HepG2 (cell line): ENCODE results near the gene GRPEL2. TPM values are rescaled to one million over a fixed set of nuclear protein-coding genes. Genes with fewer than 3 reads are reported as not detected.
A peak's percentile ranks its signal among the peaks of the same experiment; 100 is the strongest.

ENCODE experiments used
- ATM ChIP-seq: fragments of 450-650 bp; IDR thresholded peaks from 2 replicates; pipeline ENCODE4 v1.7.1; 2017; ENCODE audit warnings: mild to moderate bottlenecking, borderline replicate concordance
- HNF4G ChIP-seq, 2 experiments: sonication (generic) in 1 of 2; formaldehyde crosslinking in 1 of 2; IDR thresholded peaks; 2 replicates each; pipeline versions ENCODE4 v1.4.0 to v1.6.1; 2011 to 2020; ENCODE audit warnings: borderline replicate concordance in 2 of 2, low read depth in 2 of 2, mild to moderate bottlenecking in 2 of 2, low read length in 1 of 2, missing genetic modification reagents in 1 of 2, moderate library complexity in 1 of 2
- NFIC ChIP-seq: IDR thresholded peaks from 2 replicates; pipeline ENCODE4 v1.6.1; 2012; ENCODE audit warnings: mild to moderate bottlenecking, low read length, inconsistent platforms
- POLR2AphosphoS5 ChIP-seq: IDR thresholded peaks from 2 replicates; pipeline ENCODE4 v1.6.1; 2012; ENCODE audit warnings: low read depth, low read length
- PRMT3 ChIP-seq: sonication (generic); formaldehyde crosslinking; IDR thresholded peaks from 2 replicates; pipeline ENCODE4 v1.8.1; 2022; ENCODE audit warnings: low read depth, mild to moderate bottlenecking, moderate library complexity, missing genetic modification reagents, borderline replicate concordance
- RORA ChIP-seq: sonication (generic); formaldehyde crosslinking; IDR thresholded peaks from 2 replicates; pipeline ENCODE4 v1.5.0; 2020; ENCODE audit warnings: mild to moderate bottlenecking, missing genetic modification reagents, moderate library complexity
- RXRB ChIP-seq: IDR thresholded peaks from 2 replicates; pipeline ENCODE4 v1.6.1; 2016; ENCODE audit warnings: borderline replicate concordance, missing genetic modification reagents, missing compliant biosample characterization
- SMAD3 ChIP-seq: sonication (generic); formaldehyde crosslinking; IDR thresholded peaks from 2 replicates; pipeline ENCODE4 v1.4.0; 2020; ENCODE audit warnings: missing genetic modification reagents
- SP5 ChIP-seq: IDR thresholded peaks from 2 replicates; pipeline ENCODE4 v1.6.1; 2016; ENCODE audit warnings: low read depth, borderline replicate concordance
- TCF7 ChIP-seq: sonication (generic); IDR thresholded peaks from 2 replicates; pipeline ENCODE4 v1.6.1; 2016; ENCODE audit warnings: antibody characterized with exemption, low read depth
- ZNF556 ChIP-seq: sonication (generic); formaldehyde crosslinking; IDR thresholded peaks from 2 replicates; pipeline ENCODE4 v1.4.0; 2020; ENCODE audit warnings: mild to moderate bottlenecking, missing genetic modification reagents, borderline replicate concordance
- ZNF737 ChIP-seq: sonication (generic); formaldehyde crosslinking; IDR thresholded peaks from 2 replicates; pipeline ENCODE4 v1.5.0; 2020; ENCODE audit warnings: missing genetic modification reagents, mild to moderate bottlenecking, borderline replicate concordance
- ZNF850 ChIP-seq: sonication (generic); formaldehyde crosslinking; conservative IDR thresholded peaks from 2 replicates; pipeline ENCODE4 v1.9.0; 2021; ENCODE audit warnings: mild to moderate bottlenecking, missing genetic modification reagents
- polyA plus RNA-seq, 8 experiments: library from polyadenylated mRNA; depleted of rRNA in 3 of 8; stranded (reverse) in 7 of 8; unstranded in 1 of 8; fragments of >200 nt; fragmentation: Illumina TruSeq in 4 of 8; extraction: Trizol in 4 of 8; gene quantifications; 2 replicates each; pipeline versions ENCODE4 v1.2.1 to v1.2.3, GENCODE V29; 2011 to 2016; ENCODE audit warnings: low read depth in 4 of 8, missing spikeins in 1 of 8, mixed read lengths in 1 of 8; ENCODE audit not compliant: insufficient read depth in 1 of 8
- total RNA-seq, 5 experiments: library from RNA; depleted of rRNA; stranded (reverse); fragments of >200 nt; fragmentation: Illumina TruSeq; extraction: Trizol; gene quantifications; 2 replicates each; pipeline ENCODE4 v1.2.3, GENCODE V29; 2016; ENCODE audit warnings: low read depth in 1 of 5
- TF ChIP-seq, protein P1 (sequence below): sonication (generic); formaldehyde crosslinking; IDR thresholded peaks from 2 replicates; pipeline ENCODE4 v1.9.0; 2021; ENCODE audit warnings: missing genetic modification reagents, borderline replicate concordance
- TF ChIP-seq, protein P2 (sequence below): sonication (generic); formaldehyde crosslinking; IDR thresholded peaks from 2 replicates; pipeline ENCODE4 v1.4.0; 2020; ENCODE audit warnings: missing genetic modification reagents
- TF ChIP-seq, protein P3 (sequence below), 2 experiments: fragments of 450-650 bp in 1 of 2; sonication (generic) in 1 of 2; formaldehyde crosslinking in 1 of 2; IDR thresholded peaks; 2 replicates each; pipeline versions ENCODE4 v1.6.1 to v1.8.0; 2016 to 2022; ENCODE audit warnings: antibody characterized with exemption in 1 of 2, mild to moderate bottlenecking in 1 of 2, missing genetic modification reagents in 1 of 2

The GRPEL2 gene
- total and polyA plus RNA-seq, 2 of the 13 experiments (the other 11 are each of a cell fraction or from before 2014, with no cell fraction given): 13.1 to 16.6 TPM

DNA sequence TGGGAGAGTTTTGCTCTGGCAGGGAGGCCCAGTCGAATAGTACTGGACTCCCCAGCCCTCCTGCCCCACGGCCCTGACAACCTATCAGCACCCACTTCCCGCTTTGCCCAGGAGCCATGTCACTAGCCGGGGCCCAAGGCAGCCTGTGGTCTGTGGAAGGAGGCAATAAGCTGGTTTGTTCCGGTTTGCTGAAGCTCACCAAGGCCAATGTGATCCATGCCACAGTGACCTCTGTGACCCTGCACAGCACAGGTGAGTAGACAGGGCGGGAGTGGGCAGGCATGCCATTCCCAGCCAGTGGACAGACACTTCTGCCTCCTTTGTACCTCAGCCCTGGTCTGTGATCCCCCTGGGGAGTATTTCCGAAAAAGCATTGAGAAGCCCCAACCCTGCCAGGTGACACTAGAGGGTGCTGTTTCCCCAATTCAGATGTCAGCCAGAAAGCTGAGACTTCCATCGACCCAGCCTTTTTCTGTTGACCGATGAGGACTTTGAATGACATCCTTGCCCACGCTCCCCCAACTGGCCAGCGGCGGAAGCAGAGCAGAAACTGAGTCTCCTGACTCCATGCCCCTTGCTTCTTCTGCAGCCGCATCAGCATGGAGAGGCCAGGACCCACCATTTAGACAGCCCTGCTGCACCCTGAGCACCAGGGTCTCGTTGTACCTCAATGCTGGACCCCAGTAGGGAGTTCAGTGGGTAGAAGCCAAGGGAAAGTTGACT is 22.1 kb downstream of the GRPEL2 start (continued):
- no peak for TF ChIP-seq SP5
- no peak for TF ChIP-seq PRMT3 (CRISPR knock-in tag)
- TF ChIP-seq, protein P1, sequence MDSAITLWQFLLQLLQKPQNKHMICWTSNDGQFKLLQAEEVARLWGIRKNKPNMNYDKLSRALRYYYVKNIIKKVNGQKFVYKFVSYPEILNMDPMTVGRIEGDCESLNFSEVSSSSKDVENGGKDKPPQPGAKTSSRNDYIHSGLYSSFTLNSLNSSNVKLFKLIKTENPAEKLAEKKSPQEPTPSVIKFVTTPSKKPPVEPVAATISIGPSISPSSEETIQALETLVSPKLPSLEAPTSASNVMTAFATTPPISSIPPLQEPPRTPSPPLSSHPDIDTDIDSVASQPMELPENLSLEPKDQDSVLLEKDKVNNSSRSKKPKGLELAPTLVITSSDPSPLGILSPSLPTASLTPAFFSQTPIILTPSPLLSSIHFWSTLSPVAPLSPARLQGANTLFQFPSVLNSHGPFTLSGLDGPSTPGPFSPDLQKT (CRISPR knock-in tag): no peak
- TF ChIP-seq HNF4G (IDR thresholded peaks at IDR 0.05; ENCODE audit: borderline replicate concordance, low read depth, low read length): no peak
- no peak for TF ChIP-seq HNF4G (CRISPR knock-in tag; IDR thresholded peaks at IDR 0.05; ENCODE audit: borderline replicate concordance, low read depth)
- TF ChIP-seq ZNF556: peak; percentile 80
- no peak for TF ChIP-seq RORA (CRISPR knock-in tag)
- no peak for TF ChIP-seq ZNF850
- TF ChIP-seq POLR2AphosphoS5: no peak
- TF ChIP-seq, protein P2, sequence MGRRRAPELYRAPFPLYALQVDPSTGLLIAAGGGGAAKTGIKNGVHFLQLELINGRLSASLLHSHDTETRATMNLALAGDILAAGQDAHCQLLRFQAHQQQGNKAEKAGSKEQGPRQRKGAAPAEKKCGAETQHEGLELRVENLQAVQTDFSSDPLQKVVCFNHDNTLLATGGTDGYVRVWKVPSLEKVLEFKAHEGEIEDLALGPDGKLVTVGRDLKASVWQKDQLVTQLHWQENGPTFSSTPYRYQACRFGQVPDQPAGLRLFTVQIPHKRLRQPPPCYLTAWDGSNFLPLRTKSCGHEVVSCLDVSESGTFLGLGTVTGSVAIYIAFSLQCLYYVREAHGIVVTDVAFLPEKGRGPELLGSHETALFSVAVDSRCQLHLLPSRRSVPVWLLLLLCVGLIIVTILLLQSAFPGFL: no peak
- no peak for TF ChIP-seq TCF7
- TF ChIP-seq RXRB (CRISPR knock-in tag): peak; percentile 79; the same call in 1 of the 2 replicates
- no peak for TF ChIP-seq NFIC
- TF ChIP-seq, protein P3, sequence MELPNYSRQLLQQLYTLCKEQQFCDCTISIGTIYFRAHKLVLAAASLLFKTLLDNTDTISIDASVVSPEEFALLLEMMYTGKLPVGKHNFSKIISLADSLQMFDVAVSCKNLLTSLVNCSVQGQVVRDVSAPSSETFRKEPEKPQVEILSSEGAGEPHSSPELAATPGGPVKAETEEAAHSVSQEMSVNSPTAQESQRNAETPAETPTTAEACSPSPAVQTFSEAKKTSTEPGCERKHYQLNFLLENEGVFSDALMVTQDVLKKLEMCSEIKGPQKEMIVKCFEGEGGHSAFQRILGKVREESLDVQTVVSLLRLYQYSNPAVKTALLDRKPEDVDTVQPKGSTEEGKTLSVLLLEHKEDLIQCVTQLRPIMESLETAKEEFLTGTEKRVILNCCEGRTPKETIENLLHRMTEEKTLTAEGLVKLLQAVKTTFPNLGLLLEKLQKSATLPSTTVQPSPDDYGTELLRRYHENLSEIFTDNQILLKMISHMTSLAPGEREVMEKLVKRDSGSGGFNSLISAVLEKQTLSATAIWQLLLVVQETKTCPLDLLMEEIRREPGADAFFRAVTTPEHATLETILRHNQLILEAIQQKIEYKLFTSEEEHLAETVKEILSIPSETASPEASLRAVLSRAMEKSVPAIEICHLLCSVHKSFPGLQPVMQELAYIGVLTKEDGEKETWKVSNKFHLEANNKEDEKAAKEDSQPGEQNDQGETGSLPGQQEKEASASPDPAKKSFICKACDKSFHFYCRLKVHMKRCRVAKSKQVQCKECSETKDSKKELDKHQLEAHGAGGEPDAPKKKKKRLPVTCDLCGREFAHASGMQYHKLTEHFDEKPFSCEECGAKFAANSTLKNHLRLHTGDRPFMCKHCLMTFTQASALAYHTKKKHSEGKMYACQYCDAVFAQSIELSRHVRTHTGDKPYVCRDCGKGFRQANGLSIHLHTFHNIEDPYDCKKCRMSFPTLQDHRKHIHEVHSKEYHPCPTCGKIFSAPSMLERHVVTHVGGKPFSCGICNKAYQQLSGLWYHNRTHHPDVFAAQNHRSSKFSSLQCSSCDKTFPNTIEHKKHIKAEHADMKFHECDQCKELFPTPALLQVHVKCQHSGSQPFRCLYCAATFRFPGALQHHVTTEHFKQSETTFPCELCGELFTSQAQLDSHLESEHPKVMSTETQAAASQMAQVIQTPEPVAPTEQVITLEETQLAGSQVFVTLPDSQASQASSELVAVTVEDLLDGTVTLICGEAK (IDR thresholded peaks at IDR 0.05): no peak
- TF ChIP-seq, protein P3 (CRISPR knock-in tag; IDR thresholded peaks at IDR 0.05): no peak
- TF ChIP-seq ATM: no peak
- TF ChIP-seq SMAD3 (CRISPR knock-in tag): peak; percentile 77; the same call in 1 of the 2 replicates
- TF ChIP-seq ZNF737: no peak
